NCI-H2107 treated with DMSO at 0.1 percent for 48 hours (cell line): ENCODE results near the gene COL5A1.

Experiments
- DNase-seq: peaks from one replicate; lab custom pipeline; 2025; ENCODE audit not compliant: unreplicated experiment; lab: John Stamatoyannopoulos, UW

The COL5A1 gene

GRCh38 chr9:134809826-134810225 lies 168.2 kb downstream of the COL5A1 start:
- DNase-seq = no peak

- DNase-seq = no peak
Observed at GRCh38 chr9:134811079-134811672, 169.6 kb downstream of the COL5A1 start.

- no peak for DNase-seq
Observed at GRCh38 chr9:134811673-134812342, 170.2 kb downstream of the COL5A1 start.

GRCh38 chr9:134812343-134812673 lies 170.7 kb downstream of the COL5A1 start:
- no peak for DNase-seq

GRCh38 chr9:134813841-134814240 lies 172.2 kb downstream of the COL5A1 start:
- no peak for DNase-seq

- no peak for DNase-seq
Observed at GRCh38 chr9:134814598-134815215, 173.1 kb downstream of the COL5A1 start.

- no peak for DNase-seq
Observed at GRCh38 chr9:134815435-134816214, 174.0 kb downstream of the COL5A1 start.

- no peak for DNase-seq
Observed at GRCh38 chr9:134816264-134816663, 174.7 kb downstream of the COL5A1 start.

DNA sequence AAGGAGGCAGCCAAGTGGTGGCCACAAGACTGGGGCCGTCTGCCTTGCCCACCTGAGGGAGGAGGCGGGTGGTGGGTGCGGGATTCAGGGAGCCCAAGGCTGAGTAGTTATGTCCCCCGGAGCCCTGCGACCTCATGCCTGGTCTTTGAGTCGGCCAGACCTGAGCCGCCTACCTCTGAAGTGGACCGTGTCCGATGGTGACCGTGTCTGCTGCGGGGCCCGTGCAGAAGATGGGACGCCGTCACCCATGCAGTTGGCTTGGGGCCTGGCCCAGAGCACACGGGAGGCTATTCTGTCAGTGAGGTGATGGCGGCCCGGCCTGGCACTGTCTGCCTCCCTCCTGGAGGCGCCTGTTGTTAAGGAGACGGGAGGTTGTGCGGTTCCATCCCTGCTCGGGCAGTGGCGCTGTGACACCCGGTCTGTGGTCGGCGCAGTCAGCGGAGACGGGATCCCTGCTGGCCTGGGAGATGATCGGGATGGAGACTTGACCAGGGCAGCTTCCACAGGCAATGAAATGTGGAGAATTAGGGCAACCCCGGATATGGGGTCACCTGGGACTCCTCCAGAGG lies 176.5 kb downstream of the COL5A1 start:
- no peak for DNase-seq

DNA sequence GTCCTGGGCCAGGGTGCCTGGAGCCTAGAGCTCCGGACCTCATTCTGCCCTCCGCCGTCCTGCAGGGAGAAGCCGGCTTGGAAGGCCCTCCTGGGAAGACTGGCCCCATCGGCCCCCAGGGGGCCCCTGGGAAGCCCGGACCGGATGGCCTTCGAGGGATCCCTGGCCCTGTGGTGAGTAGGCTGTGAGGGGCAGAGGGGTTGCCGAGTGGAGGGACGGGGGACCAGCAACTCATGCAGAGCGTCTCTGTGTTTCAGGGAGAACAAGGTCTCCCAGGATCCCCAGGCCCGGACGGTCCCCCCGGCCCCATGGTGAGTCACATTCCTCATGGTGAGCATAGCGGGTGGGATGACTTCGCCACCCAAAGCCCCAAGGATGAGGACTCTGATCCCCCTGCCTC lies 177.0 kb downstream of the COL5A1 start:
- DNase-seq = no peak

DNA sequence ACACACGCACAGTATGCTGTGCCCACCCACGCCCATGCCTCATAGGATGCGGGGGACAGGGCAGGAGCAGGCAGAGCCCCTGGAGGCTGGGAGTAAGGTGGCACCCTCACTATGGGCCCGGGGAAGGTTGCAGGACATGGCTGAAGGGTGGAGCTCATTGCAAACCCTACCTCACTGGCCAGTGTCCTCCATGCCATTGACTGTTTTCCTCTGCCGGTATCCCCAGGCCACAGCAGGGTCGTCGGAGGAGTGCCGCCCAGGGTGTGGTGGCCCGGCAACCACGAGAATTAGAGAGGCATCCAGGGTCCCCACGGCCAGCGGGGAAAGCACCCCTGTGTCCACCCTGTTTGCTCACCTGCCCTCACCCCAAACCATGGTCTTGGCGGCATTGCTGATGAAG lies 179.3 kb downstream of the COL5A1 start:
- DNase-seq = no peak

DNA sequence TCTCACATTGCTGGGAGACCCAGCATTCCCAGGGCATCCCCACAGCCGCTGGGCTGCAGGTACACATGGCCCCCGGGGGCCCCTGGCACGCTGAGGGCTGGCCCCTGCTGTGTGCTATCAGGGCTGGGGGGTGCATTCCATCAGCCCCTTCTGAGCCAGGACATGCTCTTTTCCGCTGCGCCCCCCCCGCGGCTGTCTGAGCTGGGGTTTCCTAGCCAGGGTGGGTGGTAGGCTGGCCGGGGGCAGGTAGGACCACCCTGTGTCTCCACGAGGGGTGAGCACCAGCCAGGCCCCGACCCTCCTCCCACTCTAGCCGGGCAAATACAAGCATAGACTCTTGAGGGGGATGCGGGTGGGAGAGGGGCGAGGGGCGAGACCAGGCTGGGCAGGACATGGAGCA lies 180.9 kb downstream of the COL5A1 start:
- DNase-seq = no peak

- no peak for DNase-seq
Observed at GRCh38 chr9:134823623-134824022, 182.0 kb downstream of the COL5A1 start.

- no peak for DNase-seq
Observed at GRCh38 chr9:134824583-134824982, 183.0 kb downstream of the COL5A1 start.

GRCh38 chr9:134825025-134825424 lies 183.4 kb downstream of the COL5A1 start:
- no peak for DNase-seq

GRCh38 chr9:134826336-134827285 lies 185.0 kb downstream of the COL5A1 start:
- DNase-seq = no peak

- DNase-seq = no peak
Observed at GRCh38 chr9:134827559-134827958, 186.0 kb downstream of the COL5A1 start.

DNA sequence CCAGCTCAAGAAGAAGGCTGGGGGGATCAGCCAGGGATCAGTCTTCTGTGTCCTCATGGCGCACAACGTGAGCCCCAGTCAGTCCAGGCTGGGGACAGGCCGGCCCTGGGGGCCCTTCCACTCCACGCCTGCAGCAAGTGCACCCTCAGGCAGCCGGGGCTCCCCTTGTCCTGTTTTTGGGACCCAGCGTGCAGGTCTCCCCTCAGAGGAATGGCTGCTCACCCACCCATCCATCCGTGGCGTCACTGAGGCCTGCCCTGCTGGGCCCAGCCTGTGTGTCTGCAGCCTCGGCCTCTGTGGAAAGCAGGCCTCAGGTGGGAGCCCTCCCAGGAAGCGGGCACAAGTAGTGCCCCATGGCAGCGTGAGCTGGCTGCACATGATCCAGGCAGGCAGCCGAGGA lies 186.4 kb downstream of the COL5A1 start:
- no peak for DNase-seq

GRCh38 chr9:134828892-134829291 lies 187.3 kb downstream of the COL5A1 start:
- no peak for DNase-seq

DNA sequence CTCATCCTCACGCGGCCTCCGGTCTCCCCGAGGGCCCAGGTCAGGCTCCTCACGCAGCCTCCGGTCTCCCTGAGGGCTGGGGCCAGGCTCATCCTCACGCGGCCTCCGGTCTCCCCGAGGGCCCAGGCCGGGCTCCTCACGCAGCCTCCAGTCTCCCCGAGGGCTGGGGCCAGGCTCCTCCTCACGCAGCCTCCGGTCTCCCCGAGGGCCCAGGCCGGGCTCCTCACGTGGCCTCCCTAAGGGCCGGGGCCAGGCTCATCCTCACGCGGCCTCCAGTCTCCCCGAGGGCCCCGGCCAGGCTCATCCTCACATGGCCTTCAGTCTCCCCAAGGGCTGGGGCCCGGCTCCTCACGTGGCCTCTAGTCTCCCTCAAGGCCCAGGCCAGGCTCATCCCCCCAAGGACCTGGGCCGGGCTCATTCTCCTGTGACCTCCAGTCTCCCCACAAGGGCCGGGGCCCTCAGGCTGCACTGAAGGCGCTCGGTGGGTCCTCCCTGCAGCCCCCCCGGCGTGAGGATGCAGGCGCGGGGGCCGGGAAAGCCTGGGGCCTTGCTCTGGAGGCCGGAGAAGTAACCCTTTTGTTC lies 187.8 kb downstream of the COL5A1 start:
- no peak for DNase-seq
